H1 (cell line): ENCODE data around the gene PCDHGB7. TPM values are rescaled to one million over a fixed set of nuclear protein-coding genes. Genes with fewer than 3 reads are reported as not detected.
A peak's percentile ranks its signal among the peaks of the same experiment; 100 is the strongest.

ENCODE experiments used
- CTCF ChIA-PET: fragments of 300-600 bp; sonication (Branson Sonifier 250); formaldehyde crosslinking; loops from one replicate; lab custom pipeline; 2021; ENCODE audit not compliant: partially characterized antibody; lab: Charles Lee
- POLR2A ChIA-PET: fragments of 300-600 bp; sonication (Branson Sonifier 250); formaldehyde crosslinking; loops from one replicate; lab custom pipeline; 2021; ENCODE audit warnings: inconsistent platforms; ENCODE audit not compliant: partially characterized antibody; lab: Charles Lee
- DNase-seq, 2 experiments: peaks; one replicate each; pipeline versions ENCODE4 v3.0.0 to v3.0.0-alpha.2; 2010 to 2022; ENCODE audit warnings: low spot score in 2 of 2, low read depth in 1 of 2, mixed read lengths in 1 of 2
- FAIRE-seq: peaks from 2 replicates; lab custom pipeline; 2011; peaks lifted over from hg19 to GRCh38; lab: Jason Lieb, UNC
- H2AFZ ChIP-seq: 2 replicates; pipeline ENCODE4 v1.8.1; 2012; ENCODE audit warnings: low read length, inconsistent platforms
- H2AK5ac ChIP-seq: 2 replicates; pipeline ENCODE4 v1.6.1; 2013; ENCODE audit warnings: low read depth, low read length
- H2BK120ac ChIP-seq: replicated peaks from 2 replicates; pipeline ENCODE3; 2013; ENCODE audit warnings: low read depth, low read length, inconsistent platforms
- H2BK12ac ChIP-seq: 2 replicates; pipeline ENCODE4 v1.6.1; 2013; ENCODE audit warnings: low read depth, low read length
- H2BK15ac ChIP-seq: 2 replicates; pipeline ENCODE4 v1.6.1; 2013; ENCODE audit warnings: low read length
- H2BK20ac ChIP-seq: 2 replicates; pipeline ENCODE4 v1.6.1; 2013; ENCODE audit warnings: low read length
- H2BK5ac ChIP-seq: 2 replicates; pipeline ENCODE4 v1.6.1; 2013; ENCODE audit warnings: low read depth, low read length
- H3K14ac ChIP-seq: 2 replicates; pipeline ENCODE4 v1.6.1; 2013; ENCODE audit warnings: inconsistent platforms; ENCODE audit not compliant: insufficient read length
- H3K18ac ChIP-seq: 2 replicates; pipeline ENCODE4 v1.6.1; 2013; ENCODE audit warnings: low read length; ENCODE audit errors: extremely low read depth
- H3K23ac ChIP-seq: 2 replicates; pipeline ENCODE4 v1.6.1; 2013; ENCODE audit warnings: inconsistent platforms; ENCODE audit not compliant: insufficient read length
- H3K23me2 ChIP-seq: 2 replicates; pipeline ENCODE4 v1.6.1; 2013; ENCODE audit warnings: low read depth, low read length
- H3K27ac ChIP-seq: 2 replicates; pipeline ENCODE4 v1.6.1; 2011; ENCODE audit warnings: low read depth, low read length, inconsistent platforms
- H3K27me3 ChIP-seq, 4 experiments: replicated peaks in 1 of 4; 1 replicate in 1 of 4; 2 replicates in 3 of 4; pipeline versions ENCODE4 v1.6.1 to v1.8.1; 2011 to 2013; ENCODE audit warnings: low read length in 3 of 4, mild to moderate bottlenecking in 3 of 4, inconsistent platforms in 2 of 4, mixed read lengths in 2 of 4, moderate library complexity in 1 of 4; ENCODE audit not compliant: control insufficient read depth in 3 of 4, insufficient read depth in 3 of 4; ENCODE audit errors: extremely low read depth in 1 of 4
- H3K36me3 ChIP-seq, 4 experiments: 2 replicates each; pipeline versions ENCODE4 v1.6.1 to v1.8.1; 2011 to 2013; ENCODE audit warnings: mild to moderate bottlenecking in 4 of 4, low read length in 3 of 4, moderate library complexity in 2 of 4, control low read depth in 1 of 4, inconsistent platforms in 1 of 4; ENCODE audit not compliant: insufficient read depth in 4 of 4, control insufficient read depth in 2 of 4
- H3K4ac ChIP-seq: replicated peaks from 2 replicates; pipeline ENCODE3; 2013; ENCODE audit warnings: low read length, low read depth, mixed read lengths, inconsistent platforms; ENCODE audit not compliant: insufficient read length
- H3K4me1 ChIP-seq, 4 experiments: replicated peaks in 1 of 4; 1 replicate in 1 of 4; 2 replicates in 3 of 4; pipeline versions ENCODE4 v1.6.1 to v1.8.1; 2011 to 2013; ENCODE audit warnings: low read length in 3 of 4, inconsistent platforms in 2 of 4, mixed read lengths in 1 of 4; ENCODE audit not compliant: insufficient read depth in 4 of 4, control insufficient read depth in 3 of 4
- H3K4me2 ChIP-seq, 2 experiments: 2 replicates each; pipeline versions ENCODE4 v1.6.1 to v1.8.1; 2011 to 2013; ENCODE audit warnings: low read depth in 2 of 2, low read length in 2 of 2, control low read depth in 1 of 2, inconsistent platforms in 1 of 2, mild to moderate bottlenecking in 1 of 2; ENCODE audit not compliant: insufficient read depth in 1 of 2
- H3K4me3 ChIP-seq, 4 experiments: fragments of 200-600, 300-600 bp in 1 of 4; sonication (generic), shearing (Covaris generic), sonication (Bioruptor Twin) in 1 of 4; 2 replicates each; pipeline versions ENCODE4 v1.5.1 to v1.8.1; 2011 to 2016; ENCODE audit warnings: low read length in 4 of 4, low read depth in 3 of 4, control low read depth in 2 of 4, inconsistent platforms in 2 of 4, mild to moderate bottlenecking in 2 of 4, mixed read lengths in 1 of 4, moderate library complexity in 1 of 4; ENCODE audit not compliant: insufficient read depth in 2 of 4; ENCODE audit errors: extremely low read depth in 1 of 4
- H3K56ac ChIP-seq: replicated peaks from 2 replicates; pipeline ENCODE3; 2013; ENCODE audit warnings: low read depth, mild to moderate bottlenecking, mixed read lengths, low read length, inconsistent platforms; ENCODE audit not compliant: insufficient read length
- H3K79me1 ChIP-seq: 2 replicates; pipeline ENCODE4 v1.6.1; 2013; ENCODE audit warnings: low read depth, low read length, control low read depth
- H3K79me2 ChIP-seq, 2 experiments: 2 replicates each; pipeline versions ENCODE4 v1.6.1 to v1.8.1; 2012 to 2013; ENCODE audit warnings: low read length in 2 of 2, mild to moderate bottlenecking in 2 of 2, inconsistent platforms in 1 of 2; ENCODE audit not compliant: insufficient read depth in 2 of 2, control insufficient read depth in 1 of 2
- H3K9ac ChIP-seq, 4 experiments: replicated peaks in 1 of 4; 1 replicate in 1 of 4; 2 replicates in 3 of 4; pipeline versions ENCODE4 v1.6.1 to v1.8.1; 2011 to 2013; ENCODE audit warnings: low read depth in 3 of 4, low read length in 3 of 4, control low read depth in 2 of 4, mild to moderate bottlenecking in 2 of 4, moderate library complexity in 2 of 4, inconsistent platforms in 1 of 4; ENCODE audit errors: extremely low read depth in 1 of 4
- H3K9me3 ChIP-seq, 2 experiments: 2 replicates each; pipeline versions ENCODE4 v1.6.1 to v1.8.1; 2012 to 2013; ENCODE audit warnings: mild to moderate bottlenecking in 2 of 2, moderate library complexity in 2 of 2, control low read depth in 1 of 2, inconsistent platforms in 1 of 2, low read depth in 1 of 2, low read length in 1 of 2, mixed read lengths in 1 of 2; ENCODE audit not compliant: insufficient read depth in 2 of 2
- H4K20me1 ChIP-seq, 2 experiments: replicated peaks in 1 of 2; 2 replicates each; pipeline versions ENCODE3 to v1.8.1; 2011 to 2013; ENCODE audit warnings: inconsistent platforms in 2 of 2, low read length in 2 of 2, mild to moderate bottlenecking in 1 of 2; ENCODE audit not compliant: insufficient read depth in 2 of 2, control insufficient read depth in 1 of 2
- H4K5ac ChIP-seq: 2 replicates; pipeline ENCODE4 v1.6.1; 2013; ENCODE audit warnings: low read length, low read depth, mixed read lengths, inconsistent platforms; ENCODE audit not compliant: insufficient read length
- H4K8ac ChIP-seq: 2 replicates; pipeline ENCODE4 v1.8.0; 2013; ENCODE audit warnings: mild to moderate bottlenecking, moderate library complexity, low read length, inconsistent platforms; ENCODE audit not compliant: insufficient read depth; ENCODE audit errors: extremely low read depth
- H4K91ac ChIP-seq: replicated peaks from 2 replicates; pipeline ENCODE3; 2013; ENCODE audit warnings: low read length, mixed read lengths, inconsistent platforms; ENCODE audit not compliant: insufficient read length
- BRCA1 ChIP-seq: IDR thresholded peaks from 2 replicates; pipeline ENCODE4 v1.6.1; 2012; ENCODE audit warnings: low read depth, low read length, improper control_type of control experiment
- CEBPB ChIP-seq: IDR thresholded peaks from 2 replicates; pipeline ENCODE4 v1.6.1; 2012; ENCODE audit warnings: low read depth, low read length
- WGBS, 2 experiments: shearing (Covaris generic) in 1 of 2; methylation state at CpG; one replicate each; pipeline versions ENCODE4 v1.1.6 to v1.1.7; 2013 to 2015; ENCODE audit warnings: low lambda C conversion rate in 2 of 2, mixed read lengths in 2 of 2, inconsistent platforms in 1 of 2, low coverage in 1 of 2, missing lambda C conversion rate in 1 of 2; ENCODE audit not compliant: insufficient replicate concordance in 2 of 2, insufficient coverage in 1 of 2, insufficient read length in 1 of 2; ENCODE audit errors: extremely low coverage in 1 of 2, missing lambda C conversion rate in 1 of 2; 5-methylcytosine and 5-hydroxymethylcytosine counted together
- polyA plus RNA-seq, 7 experiments: library from polyadenylated mRNA; depleted of rRNA in 3 of 7; stranded (reverse) in 5 of 7; unstranded in 2 of 7; fragments of >200 nt in 5 of 7; fragments of 200-250 nt in 2 of 7; gene quantifications; 1 replicate in 5 of 7; 2 replicates in 1 of 7; 4 replicates in 1 of 7; pipeline versions ENCODE4 v1.2.1 to v1.2.3, GENCODE V29; 2011 to 2013; ENCODE audit warnings: missing spikeins in 2 of 7, mixed read lengths in 2 of 7
- total RNA-seq: library from RNA; stranded (reverse); fragmentation: NEBNext Ultra II Directional; extraction: Animal tissue kit (Norgen Biotek cat#: 25700); gene quantifications from 2 replicates; pipeline ENCODE4 v1.2.1, GENCODE V29; 2021

Gene PCDHGB7
- total and polyA plus RNA-seq, 2 of the 8 experiments (the other 6 are each of a cell fraction or from before 2014, with no cell fraction given) = 4.1 to 9.5 TPM

- Histone ChIP-seq H3K4ac (no peak overlapping the region), H2AFZ (no peak overlapping the region), H2BK20ac (no peak overlapping the region), H3K9ac (no peak overlapping the region), H3K56ac (no peak overlapping the region), H4K5ac (no peak overlapping the region), H3K9me3 (peaks cover 2 to 11% of the 10 kb centered on the region in 2 experiments; a peak in 2 of 4 replicates), H3K4me3 (no peak overlapping the region), H3K4me2 (no peak overlapping the region), H2AK5ac (peak overlapping the region; percentile 70; the same call in 1 of the 2 replicates), H3K14ac (no peak overlapping the region), H3K23ac (no peak overlapping the region), H2BK15ac (no peak overlapping the region), H3K23me2 (peaks cover 2% of the 10 kb centered on the region; the same call in 1 of the 2 replicates), H3K4me1 (no peaks in the 10 kb centered on the region), H3K18ac (no peak overlapping the region), H3K27me3 (peaks cover 0 to 10% (median 6%) of the 10 kb centered on the region in 4 experiments; a peak in 6 of 7 replicates), H3K36me3 (peaks cover 0 to 3% (median 0%) of the 10 kb centered on the region in 4 experiments; a peak in 1 of 8 replicates), H4K8ac (no peak overlapping the region), H3K79me1 (no peaks in the 10 kb centered on the region), H3K79me2 (no peaks in the 10 kb centered on the region), H4K20me1 (peaks cover 0 to 1% of the 10 kb centered on the region in 2 experiments), H2BK5ac (no peak overlapping the region), H2BK120ac (no peak overlapping the region), H3K27ac (no peak overlapping the region), H2BK12ac (no peak overlapping the region), H4K91ac (no peak overlapping the region)
- FAIRE-seq = no peak
- CTCF ChIA-PET = interaction anchor here (0.7 to 23.3 kb wide), 6 partner anchors 9 to 187 kb away, joined by 3 to 1236 read pairs (median 3); partner anchors contain the start of genes PCDHB14 and PCDHGC5
- no peak for DNase-seq
- POLR2A ChIA-PET = no interaction called here
- 0 out of 2 replicates have a peak, but pooled peaks have one; percentile 34 for TF ChIP-seq CEBPB
- TF ChIP-seq BRCA1 = no peak
- 95% methylated on average over 62 of the region's 64 CpGs; no CpG with 5 or more reads in 1 of the 2 experiments for WGBS, 2 experiments
These were observed 7.7 kb upstream of the PCDHGB7 start for GRCh38 chr5:141409598-141410306.
